Astrocyte of the spinal cord (primary cell): ENCODE measurements around the gene GOPC.
A peak's percentile ranks its signal among the peaks of the same experiment; 100 is the strongest.

Experiments used
- DNase-seq: peaks from one replicate; pipeline ENCODE4 v3.0.0; 2011; ENCODE audit warnings: low read depth, low spot score
- H3K4me3 ChIP-seq: 2 replicates; pipeline ENCODE4 v1.5.1; 2011; ENCODE audit warnings: low read depth, mild to moderate bottlenecking, low read length, moderate library complexity
- in situ Hi-C: cut with HindIII; loops from 2 replicates; pipeline ENCODE4 v1.10.0; 2017; ENCODE audit warnings: low sequenced_read_pairs
- TF ChIP-seq, protein P1 (sequence below): IDR thresholded peaks from 2 replicates; pipeline ENCODE4 v1.5.1; 2012; ENCODE audit warnings: low read depth, mild to moderate bottlenecking, low read length, inconsistent platforms

Gene GOPC

DNA sequence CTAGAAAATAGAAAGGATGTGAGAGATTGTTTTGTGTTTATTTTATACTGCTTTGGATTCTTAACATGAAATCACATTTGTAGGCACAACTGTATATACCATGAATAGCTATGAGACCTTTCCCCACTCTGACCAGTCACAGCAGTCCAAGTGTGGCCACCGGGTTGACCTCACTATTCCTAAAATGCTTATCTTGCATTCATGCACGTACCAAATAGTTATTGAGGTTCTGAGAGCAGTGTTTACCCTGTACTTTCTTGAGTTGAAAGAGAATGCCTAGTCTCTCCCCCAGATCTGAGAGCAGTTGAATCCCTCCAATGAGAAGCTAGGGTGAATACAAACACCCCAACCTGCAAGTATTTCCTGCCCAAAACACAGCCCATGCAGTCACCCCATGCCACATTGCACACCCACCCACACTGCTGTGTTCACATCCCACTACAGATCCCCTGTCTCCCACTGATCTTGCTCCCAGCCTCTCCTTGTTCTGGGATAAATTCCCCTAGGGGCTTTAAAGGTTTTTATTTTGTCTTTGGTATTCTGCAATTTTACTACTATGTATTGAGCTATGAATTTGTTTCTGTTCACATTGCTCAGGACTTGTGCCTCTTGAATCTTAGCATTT lies 51.6 kb downstream of the GOPC start:
- H3K4me3 ChIP-seq: no peak overlapping the region
- in situ Hi-C loops: no loop called here
- DNase-seq: no peak
- TF ChIP-seq, protein P1, sequence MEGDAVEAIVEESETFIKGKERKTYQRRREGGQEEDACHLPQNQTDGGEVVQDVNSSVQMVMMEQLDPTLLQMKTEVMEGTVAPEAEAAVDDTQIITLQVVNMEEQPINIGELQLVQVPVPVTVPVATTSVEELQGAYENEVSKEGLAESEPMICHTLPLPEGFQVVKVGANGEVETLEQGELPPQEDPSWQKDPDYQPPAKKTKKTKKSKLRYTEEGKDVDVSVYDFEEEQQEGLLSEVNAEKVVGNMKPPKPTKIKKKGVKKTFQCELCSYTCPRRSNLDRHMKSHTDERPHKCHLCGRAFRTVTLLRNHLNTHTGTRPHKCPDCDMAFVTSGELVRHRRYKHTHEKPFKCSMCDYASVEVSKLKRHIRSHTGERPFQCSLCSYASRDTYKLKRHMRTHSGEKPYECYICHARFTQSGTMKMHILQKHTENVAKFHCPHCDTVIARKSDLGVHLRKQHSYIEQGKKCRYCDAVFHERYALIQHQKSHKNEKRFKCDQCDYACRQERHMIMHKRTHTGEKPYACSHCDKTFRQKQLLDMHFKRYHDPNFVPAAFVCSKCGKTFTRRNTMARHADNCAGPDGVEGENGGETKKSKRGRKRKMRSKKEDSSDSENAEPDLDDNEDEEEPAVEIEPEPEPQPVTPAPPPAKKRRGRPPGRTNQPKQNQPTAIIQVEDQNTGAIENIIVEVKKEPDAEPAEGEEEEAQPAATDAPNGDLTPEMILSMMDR: no peak

DNA sequence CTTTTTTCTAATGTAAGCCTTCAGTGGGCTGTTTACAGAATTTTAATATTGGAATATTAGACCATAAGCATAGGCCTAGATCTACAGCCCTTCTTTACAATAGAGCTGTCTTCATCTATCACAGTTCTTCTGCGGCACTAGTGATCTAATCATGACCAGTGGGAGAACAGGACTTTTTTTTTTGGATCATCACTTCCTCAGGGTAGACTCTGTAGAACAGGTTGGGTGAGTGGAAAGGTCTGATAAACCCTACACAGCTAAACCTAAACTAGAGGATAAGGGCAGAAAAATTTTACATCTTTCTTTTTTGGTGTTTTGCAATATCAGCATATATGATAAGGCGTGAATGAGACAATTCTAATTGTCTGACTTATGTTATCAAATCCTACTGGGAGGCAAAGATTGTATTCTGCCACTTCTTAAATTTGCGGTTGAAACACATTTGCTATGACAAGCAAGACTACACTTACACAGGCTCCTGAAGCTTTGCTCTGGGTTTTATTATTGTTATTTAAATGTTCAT lies 52.2 kb downstream of the GOPC start:
- in situ Hi-C loops: no loop called here
- TF ChIP-seq, protein P1: no peak
- DNase-seq: no peak
- no peak overlapping the region for H3K4me3 ChIP-seq

DNA sequence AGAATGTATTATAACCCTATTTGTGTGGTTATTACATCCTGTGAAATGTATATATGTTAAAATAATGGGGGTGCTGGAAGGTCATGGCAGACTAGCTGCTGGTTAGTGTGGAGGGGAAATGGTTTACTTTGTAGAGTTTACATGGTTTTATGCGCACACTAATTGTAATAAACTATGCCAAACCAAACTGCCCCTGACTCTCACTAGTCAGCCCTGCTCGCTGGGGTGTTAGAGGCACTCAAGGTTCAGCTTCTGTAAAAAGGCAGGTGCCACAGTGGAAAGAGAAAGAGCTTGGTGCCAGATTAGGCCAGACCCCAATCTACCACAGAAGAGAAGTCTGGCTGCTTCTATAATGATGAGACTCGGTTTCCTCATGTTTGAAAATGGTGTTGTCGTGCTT lies 52.7 kb downstream of the GOPC start:
- in situ Hi-C loops: no loop called here
- TF ChIP-seq, protein P1: no peak
- H3K4me3 ChIP-seq: no peak overlapping the region
- no peak for DNase-seq

DNA sequence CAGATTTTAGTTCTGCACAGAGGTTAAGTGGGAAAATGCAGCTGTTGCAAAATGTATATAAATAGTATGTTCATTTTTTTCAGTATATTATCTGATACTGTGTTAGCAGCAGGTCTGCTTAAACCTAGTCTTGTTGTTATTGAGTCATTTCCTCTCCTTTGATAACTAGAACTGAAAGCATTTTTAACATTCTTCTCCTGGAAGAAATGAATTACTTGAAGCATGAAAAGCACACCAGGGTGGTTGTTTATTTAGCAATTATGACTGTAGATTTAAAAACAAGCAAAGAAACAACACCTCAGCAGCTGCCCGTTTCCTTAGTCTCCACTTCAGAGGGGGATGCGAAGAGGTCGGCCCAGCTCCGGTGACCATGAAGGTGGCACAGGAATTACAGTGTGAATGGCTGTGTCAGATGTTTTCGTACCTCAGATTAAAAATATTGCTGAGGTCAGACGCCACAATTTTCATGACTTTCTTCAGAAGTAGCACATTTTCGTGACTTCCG lies 53.5 kb downstream of the GOPC start:
- H3K4me3 ChIP-seq: peak overlapping the region; percentile 4
- TF ChIP-seq, protein P1: no peak
- in situ Hi-C loops: no loop called here
- DNase-seq: peak; percentile 87

DNA sequence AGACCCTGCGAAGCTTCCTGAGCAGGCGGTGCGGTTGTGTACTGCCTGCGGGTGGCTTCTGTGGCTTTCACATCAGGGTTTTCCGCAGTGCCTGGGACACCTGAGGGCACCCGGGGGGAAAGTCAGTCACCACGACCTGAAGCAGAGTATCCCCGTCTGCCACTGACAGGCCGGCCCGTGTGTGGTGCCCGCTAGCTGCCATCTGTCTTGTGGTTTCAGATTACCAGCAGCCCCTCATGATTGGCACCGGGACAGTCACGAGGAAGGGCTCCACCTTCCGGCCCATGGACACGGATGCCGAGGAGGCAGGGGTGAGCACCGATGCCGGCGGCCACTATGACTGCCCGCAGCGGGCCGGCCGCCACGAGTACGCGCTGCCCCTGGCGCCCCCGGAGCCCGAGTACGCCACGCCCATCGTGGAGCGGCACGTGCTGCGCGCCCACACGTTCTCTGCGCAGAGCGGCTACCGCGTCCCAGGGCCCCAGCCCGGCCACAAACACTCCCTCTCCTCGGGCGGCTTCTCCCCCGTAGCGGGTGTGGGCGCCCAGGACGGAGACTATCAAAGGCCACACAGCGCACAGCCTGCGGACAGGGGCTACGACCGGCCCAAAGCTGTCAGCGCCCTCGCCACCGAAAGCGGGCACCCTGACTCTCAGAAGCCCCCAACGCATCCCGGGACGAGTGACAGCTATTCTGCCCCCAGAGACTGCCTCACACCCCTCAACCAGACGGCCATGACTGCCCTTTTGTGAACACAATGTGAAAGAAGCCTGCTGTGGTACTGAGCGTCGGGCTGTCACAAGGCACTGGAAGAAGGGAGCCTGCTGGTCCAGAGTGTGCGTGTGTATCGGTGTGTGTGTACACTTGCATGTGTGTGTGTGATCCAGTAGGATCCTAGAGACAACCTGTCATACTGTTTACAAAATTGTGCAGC lies 54.4 kb downstream of the GOPC start:
- in situ Hi-C loops: no loop called here
- H3K4me3 ChIP-seq: peak overlapping the region; percentile 4
- peak; percentile 49 for DNase-seq
- TF ChIP-seq, protein P1: no peak

DNA sequence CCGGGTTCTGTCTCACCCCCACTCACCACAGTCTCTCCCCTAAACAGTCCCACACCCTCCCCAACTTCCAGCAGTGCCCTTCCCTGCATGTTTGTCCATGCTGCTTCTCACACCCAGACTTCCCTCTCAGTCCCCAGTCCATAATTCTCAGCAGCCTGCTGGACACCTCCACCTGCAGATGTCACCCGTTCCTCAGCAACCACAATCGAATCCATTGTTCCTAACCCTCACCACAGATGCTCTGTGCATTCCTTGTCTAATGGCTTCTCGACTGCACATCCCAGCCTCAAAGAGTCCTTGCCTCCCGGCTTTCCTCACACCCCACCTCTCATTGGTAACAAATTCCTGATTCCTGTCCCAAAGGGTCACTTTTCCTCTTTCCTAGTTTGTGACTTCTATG lies 55.6 kb downstream of the GOPC start:
- in situ Hi-C loops: no loop called here
- DNase-seq: no peak
- TF ChIP-seq, protein P1: no peak
- H3K4me3 ChIP-seq: no peak overlapping the region
